ENCODE data around the gene HSPA4.

Gene HSPA4

GRCh38 chr5:133109655-133110483, 58.1 kb downstream of the HSPA4 start:
- Histone ChIP-seq H3K27me3 (ENCODE audit: insufficient read depth, low read length, poor library complexity) (no peaks in the 10 kb centered on the region), H3K4me2 (ENCODE audit: insufficient read depth, low read length) (no peak overlapping the region), H3K36me3 (ENCODE audit: insufficient read depth, low read length) (peaks cover 9% of the 10 kb centered on the region), H3K9ac (ENCODE audit: low read depth, low read length) (no peak overlapping the region), H4K20me1 (ENCODE audit: insufficient read depth, low read length) (no peaks in the 10 kb centered on the region; the same call in 1 of the 2 replicates), H2AFZ (ENCODE audit: low read depth, low read length) (no peak overlapping the region), H3K4me1 (ENCODE audit: insufficient read depth, low read length) (peaks cover 4% of the 10 kb centered on the region), H3K9me3 (ENCODE audit: insufficient read depth, low read length, severe bottlenecking) (no peaks in the 10 kb centered on the region), H3K27ac (ENCODE audit: low read length) (no peak overlapping the region), H3K79me2 (ENCODE audit: insufficient read depth, low read length) (no peaks in the 10 kb centered on the region), H3K4me3 (ENCODE audit: low read depth in 1 of 2, low read length in 2 of 2) (no peak overlapping the region)
- DNase-seq (no peak), ATAC-seq (ENCODE audit: insufficient read depth, low read depth) (no peak)
- TF ChIP-seq, protein P1, sequence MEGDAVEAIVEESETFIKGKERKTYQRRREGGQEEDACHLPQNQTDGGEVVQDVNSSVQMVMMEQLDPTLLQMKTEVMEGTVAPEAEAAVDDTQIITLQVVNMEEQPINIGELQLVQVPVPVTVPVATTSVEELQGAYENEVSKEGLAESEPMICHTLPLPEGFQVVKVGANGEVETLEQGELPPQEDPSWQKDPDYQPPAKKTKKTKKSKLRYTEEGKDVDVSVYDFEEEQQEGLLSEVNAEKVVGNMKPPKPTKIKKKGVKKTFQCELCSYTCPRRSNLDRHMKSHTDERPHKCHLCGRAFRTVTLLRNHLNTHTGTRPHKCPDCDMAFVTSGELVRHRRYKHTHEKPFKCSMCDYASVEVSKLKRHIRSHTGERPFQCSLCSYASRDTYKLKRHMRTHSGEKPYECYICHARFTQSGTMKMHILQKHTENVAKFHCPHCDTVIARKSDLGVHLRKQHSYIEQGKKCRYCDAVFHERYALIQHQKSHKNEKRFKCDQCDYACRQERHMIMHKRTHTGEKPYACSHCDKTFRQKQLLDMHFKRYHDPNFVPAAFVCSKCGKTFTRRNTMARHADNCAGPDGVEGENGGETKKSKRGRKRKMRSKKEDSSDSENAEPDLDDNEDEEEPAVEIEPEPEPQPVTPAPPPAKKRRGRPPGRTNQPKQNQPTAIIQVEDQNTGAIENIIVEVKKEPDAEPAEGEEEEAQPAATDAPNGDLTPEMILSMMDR (IDR thresholded peaks at IDR 0.05; ENCODE audit: borderline replicate concordance, extremely low read depth, low read length, poor library complexity, severe bottlenecking), result no peak
- TF ChIP-seq EZH2 (IDR thresholded peaks at IDR 0.05; ENCODE audit: borderline replicate concordance, low read depth, low read length, severe bottlenecking), result no peak

GRCh38 chr5:133110709-133111108, 58.9 kb downstream of the HSPA4 start:
- no peaks in the 10 kb centered on the region for H3K27me3 ChIP-seq (ENCODE audit: insufficient read depth, low read length, poor library complexity)
- peaks cover 4% of the 10 kb centered on the region for H3K4me1 ChIP-seq (ENCODE audit: insufficient read depth, low read length)
- H2AFZ ChIP-seq (ENCODE audit: low read depth, low read length), result no peak overlapping the region

DNA sequence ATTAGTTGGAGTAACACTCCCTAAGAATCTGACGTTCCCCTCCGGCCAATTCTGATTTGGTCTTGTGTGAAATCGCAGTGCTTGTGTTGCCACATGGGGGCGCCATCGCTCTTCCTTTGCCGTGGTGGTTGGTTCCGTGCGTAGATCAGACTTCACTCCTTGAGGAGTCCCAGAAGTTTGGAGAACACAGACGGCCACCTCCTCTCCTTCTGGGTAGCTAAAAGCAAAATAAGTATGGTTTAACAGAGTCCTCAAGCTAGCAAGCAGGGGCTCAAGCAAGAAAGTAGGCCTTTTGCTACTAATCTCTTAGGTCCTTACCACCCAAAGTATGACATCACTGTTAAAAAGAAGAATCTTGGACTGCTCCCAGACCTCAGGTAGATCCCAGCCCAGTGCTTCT, 59.5 kb downstream of the HSPA4 start:
- Histone ChIP-seq H3K4me1 (ENCODE audit: insufficient read depth, low read length) (peaks cover 4% of the 10 kb centered on the region), H3K4me2 (ENCODE audit: insufficient read depth, low read length) (peak overlapping the region; percentile 32; the same call in 1 of the 2 replicates), H3K79me2 (ENCODE audit: insufficient read depth, low read length) (no peaks in the 10 kb centered on the region), H3K36me3 (ENCODE audit: insufficient read depth, low read length) (no peaks in the 10 kb centered on the region), H3K4me3 (ENCODE audit: low read depth in 1 of 2, low read length in 2 of 2) (no peak overlapping the region), H3K27me3 (ENCODE audit: insufficient read depth, low read length, poor library complexity) (no peaks in the 10 kb centered on the region), H4K20me1 (ENCODE audit: insufficient read depth, low read length) (no peaks in the 10 kb centered on the region; the same call in 1 of the 2 replicates), H3K9me3 (ENCODE audit: insufficient read depth, low read length, severe bottlenecking) (no peaks in the 10 kb centered on the region), H2AFZ (ENCODE audit: low read depth, low read length) (peak overlapping the region; percentile 28), H3K27ac (ENCODE audit: low read length) (no peak overlapping the region), H3K9ac (ENCODE audit: low read depth, low read length) (no peak overlapping the region)
- ATAC-seq (ENCODE audit: insufficient read depth, low read depth) (peak; percentile 81), DNase-seq (peak; percentile 80)
- TF ChIP-seq, protein P1 (IDR thresholded peaks at IDR 0.05; ENCODE audit: borderline replicate concordance, extremely low read depth, low read length, poor library complexity, severe bottlenecking), result peak; percentile 96
- no peak for TF ChIP-seq EZH2 (IDR thresholded peaks at IDR 0.05; ENCODE audit: borderline replicate concordance, low read depth, low read length, severe bottlenecking)

More at GRCh38 chr5:133110709-133111108, 58.9 kb downstream of the HSPA4 start:
- H3K27ac ChIP-seq (ENCODE audit: low read length), result no peak overlapping the region
- H3K79me2 ChIP-seq (ENCODE audit: insufficient read depth, low read length), result no peaks in the 10 kb centered on the region
- DNase-seq (no peak), ATAC-seq (ENCODE audit: insufficient read depth, low read depth) (no peak)
- H3K4me2 ChIP-seq (ENCODE audit: insufficient read depth, low read length), result no peak overlapping the region
- no peaks in the 10 kb centered on the region; the same call in 1 of the 2 replicates for H4K20me1 ChIP-seq (ENCODE audit: insufficient read depth, low read length)
- no peak for TF ChIP-seq EZH2 (IDR thresholded peaks at IDR 0.05; ENCODE audit: borderline replicate concordance, low read depth, low read length, severe bottlenecking)
- TF ChIP-seq, protein P1 (IDR thresholded peaks at IDR 0.05; ENCODE audit: borderline replicate concordance, extremely low read depth, low read length, poor library complexity, severe bottlenecking), result no peak
- no peak overlapping the region for H3K4me3 ChIP-seq (ENCODE audit: low read depth in 1 of 2, low read length in 2 of 2)
- peaks cover under 1% of the 10 kb centered on the region; the same call in 1 of the 2 replicates for H3K36me3 ChIP-seq (ENCODE audit: insufficient read depth, low read length)
- H3K9me3 ChIP-seq (ENCODE audit: insufficient read depth, low read length, severe bottlenecking), result no peaks in the 10 kb centered on the region
- no peak overlapping the region for H3K9ac ChIP-seq (ENCODE audit: low read depth, low read length)
